Esophagus squamous epithelium (tissue), 4 donors: ENCODE data around the gene AOPEP.

Source experiments
- POLR2A ChIP-seq, 4 donors: fragments of 450-650 bp; IDR thresholded peaks; one replicate each; pipeline ENCODE4 v1.6.1; 2017; ENCODE audit warnings: antibody characterized with exemption in 4 of 4, mild to moderate bottlenecking in 4 of 4, moderate library complexity in 3 of 4
- TF ChIP-seq, protein P1 (sequence below), 6 experiments: fragments of 450-650 bp in 4 of 6; fragments of 200-600 bp in 2 of 6; sonication (generic) in 2 of 6; IDR thresholded peaks; one replicate each; pipeline ENCODE4 v1.5.1; 2016 to 2019; ENCODE audit warnings: antibody characterized with exemption in 6 of 6, mild to moderate bottlenecking in 4 of 6, moderate library complexity in 4 of 6

GRCh38 chr9:94920420-94921091, 194.1 kb downstream of the AOPEP start:
- TF ChIP-seq, protein P1, sequence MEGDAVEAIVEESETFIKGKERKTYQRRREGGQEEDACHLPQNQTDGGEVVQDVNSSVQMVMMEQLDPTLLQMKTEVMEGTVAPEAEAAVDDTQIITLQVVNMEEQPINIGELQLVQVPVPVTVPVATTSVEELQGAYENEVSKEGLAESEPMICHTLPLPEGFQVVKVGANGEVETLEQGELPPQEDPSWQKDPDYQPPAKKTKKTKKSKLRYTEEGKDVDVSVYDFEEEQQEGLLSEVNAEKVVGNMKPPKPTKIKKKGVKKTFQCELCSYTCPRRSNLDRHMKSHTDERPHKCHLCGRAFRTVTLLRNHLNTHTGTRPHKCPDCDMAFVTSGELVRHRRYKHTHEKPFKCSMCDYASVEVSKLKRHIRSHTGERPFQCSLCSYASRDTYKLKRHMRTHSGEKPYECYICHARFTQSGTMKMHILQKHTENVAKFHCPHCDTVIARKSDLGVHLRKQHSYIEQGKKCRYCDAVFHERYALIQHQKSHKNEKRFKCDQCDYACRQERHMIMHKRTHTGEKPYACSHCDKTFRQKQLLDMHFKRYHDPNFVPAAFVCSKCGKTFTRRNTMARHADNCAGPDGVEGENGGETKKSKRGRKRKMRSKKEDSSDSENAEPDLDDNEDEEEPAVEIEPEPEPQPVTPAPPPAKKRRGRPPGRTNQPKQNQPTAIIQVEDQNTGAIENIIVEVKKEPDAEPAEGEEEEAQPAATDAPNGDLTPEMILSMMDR (IDR thresholded peaks at IDR 0.05) = no peak
- TF ChIP-seq POLR2A (IDR thresholded peaks at IDR 0.05) = no peak
